ENCODE results near the gene SEPTIN14.

The SEPTIN14 gene

GRCh38 chr7:55784151-55784550 is 78.4 kb downstream of the SEPTIN14 start:
- no peak overlapping the region for H2AK5ac ChIP-seq (ENCODE audit: low read depth, low read length)
- no CpG with 5 or more reads among the region's 4 CpGs for WGBS, 2 donors (ENCODE audit: extremely low coverage in 2 of 2, insufficient read length in 2 of 2, insufficient replicate concordance in 1 of 2)
- no peak overlapping the region for H3K4me3 ChIP-seq (ENCODE audit: low read length in 2 of 2)
- no peak overlapping the region for H2BK5ac ChIP-seq (ENCODE audit: low read length)
- H3K79me1 ChIP-seq (ENCODE audit: low read depth, low read length), result peaks cover 2% of the 10 kb centered on the region
- H3K4me1 ChIP-seq (ENCODE audit: control insufficient read depth in 2 of 2, insufficient read depth in 1 of 2, low read depth in 1 of 2, low read length in 2 of 2), result no peaks in the 10 kb centered on the region
- H3K27me3 ChIP-seq (ENCODE audit: control insufficient read depth in 3 of 3, insufficient read depth in 3 of 3, low read depth in 1 of 3, low read length in 3 of 3), result no peaks in the 10 kb centered on the region
- H3K23ac ChIP-seq (ENCODE audit: low read depth, low read length, poor library complexity), result no peak overlapping the region
- no peak overlapping the region for H3K18ac ChIP-seq (ENCODE audit: low read length)
- H3K14ac ChIP-seq (ENCODE audit: low read length), result no peak overlapping the region
- H3K4me2 ChIP-seq (ENCODE audit: insufficient read depth, low read length, poor library complexity, severe bottlenecking), result no peak overlapping the region
- DNase-seq (ENCODE audit: low spot score), result no peak
- no peak overlapping the region for H4K91ac ChIP-seq (ENCODE audit: low read depth, low read length, poor library complexity)
- H2BK120ac ChIP-seq (ENCODE audit: low read depth, low read length), result no peak overlapping the region
- no peak overlapping the region for H4K8ac ChIP-seq (ENCODE audit: low read depth, low read length)
- H3K9me3 ChIP-seq (replicated peaks in 1 of 2; ENCODE audit: control insufficient read depth in 2 of 2, insufficient read depth in 1 of 2, low read depth in 1 of 2, low read length in 2 of 2), result peaks cover 0 to 2% of the 10 kb centered on the region in 2 donors
- no peak overlapping the region for H3K4ac ChIP-seq (ENCODE audit: low read length)
- H2BK12ac ChIP-seq (ENCODE audit: low read length), result no peak overlapping the region
- no peak overlapping the region for H3K27ac ChIP-seq (replicated peaks; ENCODE audit: low read length)
- no peak overlapping the region for H3K9ac ChIP-seq (ENCODE audit: low read depth, low read length, poor library complexity)
- H2AFZ ChIP-seq (ENCODE audit: low read length), result no peak overlapping the region
- H3K36me3 ChIP-seq (replicated peaks in 1 of 2; ENCODE audit: control insufficient read depth in 2 of 2, insufficient read depth in 2 of 2, low read length in 2 of 2), result no peaks in the 10 kb centered on the region
- H2BK15ac ChIP-seq (ENCODE audit: low read length), result no peak overlapping the region

GRCh38 chr7:55778631-55779030 is 83.9 kb downstream of the SEPTIN14 start:
- H3K4me3 ChIP-seq (ENCODE audit: low read length in 2 of 2), result no peak overlapping the region
- no peak for DNase-seq (ENCODE audit: low spot score)
- no peak overlapping the region for H2BK12ac ChIP-seq (ENCODE audit: low read length)
- H3K36me3 ChIP-seq (replicated peaks in 1 of 2; ENCODE audit: control insufficient read depth in 2 of 2, insufficient read depth in 2 of 2, low read length in 2 of 2), result no peaks in the 10 kb centered on the region
- H2BK15ac ChIP-seq (ENCODE audit: low read length), result no peak overlapping the region
- peaks cover 2% of the 10 kb centered on the region for H3K79me1 ChIP-seq (ENCODE audit: low read depth, low read length)
- no peak overlapping the region for H2BK5ac ChIP-seq (ENCODE audit: low read length)
- no peak overlapping the region for H3K18ac ChIP-seq (ENCODE audit: low read length)
- H3K14ac ChIP-seq (ENCODE audit: low read length), result no peak overlapping the region
- H3K9ac ChIP-seq (ENCODE audit: low read depth, low read length, poor library complexity), result no peak overlapping the region
- no peak overlapping the region for H3K4ac ChIP-seq (ENCODE audit: low read length)
- no peak overlapping the region for H4K8ac ChIP-seq (ENCODE audit: low read depth, low read length)
- no peak overlapping the region for H3K4me2 ChIP-seq (ENCODE audit: insufficient read depth, low read length, poor library complexity, severe bottlenecking)
- no CpG with 5 or more reads among the region's 2 CpGs for WGBS, 2 donors (ENCODE audit: extremely low coverage in 2 of 2, insufficient read length in 2 of 2, insufficient replicate concordance in 1 of 2)
- no peak overlapping the region for H3K23ac ChIP-seq (ENCODE audit: low read depth, low read length, poor library complexity)
- H2AK5ac ChIP-seq (ENCODE audit: low read depth, low read length), result no peak overlapping the region
- no peak overlapping the region for H2BK120ac ChIP-seq (ENCODE audit: low read depth, low read length)
- H2AFZ ChIP-seq (ENCODE audit: low read length), result no peak overlapping the region
- peaks cover 0 to under 1% of the 10 kb centered on the region in 2 donors for H3K9me3 ChIP-seq (replicated peaks in 1 of 2; ENCODE audit: control insufficient read depth in 2 of 2, insufficient read depth in 1 of 2, low read depth in 1 of 2, low read length in 2 of 2)
- no peaks in the 10 kb centered on the region for H3K27me3 ChIP-seq (ENCODE audit: control insufficient read depth in 3 of 3, insufficient read depth in 3 of 3, low read depth in 1 of 3, low read length in 3 of 3)
- no peak overlapping the region for H4K91ac ChIP-seq (ENCODE audit: low read depth, low read length, poor library complexity)
- H3K4me1 ChIP-seq (ENCODE audit: control insufficient read depth in 2 of 2, insufficient read depth in 1 of 2, low read depth in 1 of 2, low read length in 2 of 2), result no peaks in the 10 kb centered on the region
- H3K27ac ChIP-seq (replicated peaks; ENCODE audit: low read length), result no peak overlapping the region

- Histone ChIP-seq H3K4me1 (ENCODE audit: control insufficient read depth in 2 of 2, insufficient read depth in 1 of 2, low read depth in 1 of 2, low read length in 2 of 2) (no peaks in the 10 kb centered on the region), H2AK5ac (ENCODE audit: low read depth, low read length) (no peak overlapping the region), H2BK15ac (ENCODE audit: low read length) (no peak overlapping the region), H2BK5ac (ENCODE audit: low read length) (no peak overlapping the region), H3K4me2 (ENCODE audit: insufficient read depth, low read length, poor library complexity, severe bottlenecking) (no peak overlapping the region), H3K18ac (ENCODE audit: low read length) (no peak overlapping the region), H3K14ac (ENCODE audit: low read length) (no peak overlapping the region), H3K27me3 (ENCODE audit: control insufficient read depth in 3 of 3, insufficient read depth in 3 of 3, low read depth in 1 of 3, low read length in 3 of 3) (no peaks in the 10 kb centered on the region), H3K9ac (ENCODE audit: low read depth, low read length, poor library complexity) (peak overlapping the region; percentile 30), H3K36me3 (replicated peaks in 1 of 2; ENCODE audit: control insufficient read depth in 2 of 2, insufficient read depth in 2 of 2, low read length in 2 of 2) (no peaks in the 10 kb centered on the region), H3K4me3 (ENCODE audit: low read length in 2 of 2) (no peak overlapping the region), H4K91ac (ENCODE audit: low read depth, low read length, poor library complexity) (no peak overlapping the region), H3K27ac (replicated peaks; ENCODE audit: low read length) (no peak overlapping the region), H2BK120ac (ENCODE audit: low read depth, low read length) (no peak overlapping the region), H3K23ac (ENCODE audit: low read depth, low read length, poor library complexity) (no peak overlapping the region), H3K79me1 (ENCODE audit: low read depth, low read length) (no peaks in the 10 kb centered on the region), H3K4ac (ENCODE audit: low read length) (no peak overlapping the region), H2AFZ (ENCODE audit: low read length) (no peak overlapping the region), H2BK12ac (ENCODE audit: low read length) (no peak overlapping the region), H3K9me3 (replicated peaks in 1 of 2; ENCODE audit: control insufficient read depth in 2 of 2, insufficient read depth in 1 of 2, low read depth in 1 of 2, low read length in 2 of 2) (no peaks in the 10 kb centered on the region), H4K8ac (ENCODE audit: low read depth, low read length) (no peak overlapping the region)
- no peak for DNase-seq (ENCODE audit: low spot score)
- WGBS, 2 donors (ENCODE audit: extremely low coverage in 2 of 2, insufficient read length in 2 of 2, insufficient replicate concordance in 1 of 2), result no CpG with 5 or more reads among the region's 8 CpGs
Measured at GRCh38 chr7:55776196-55776595, 86.4 kb downstream of the SEPTIN14 start.

GRCh38 chr7:55775051-55775420 is 87.5 kb downstream of the SEPTIN14 start:
- Histone ChIP-seq H3K9me3 (replicated peaks in 1 of 2; ENCODE audit: control insufficient read depth in 2 of 2, insufficient read depth in 1 of 2, low read depth in 1 of 2, low read length in 2 of 2) (no peaks in the 10 kb centered on the region), H3K4ac (ENCODE audit: low read length) (no peak overlapping the region), H3K9ac (ENCODE audit: low read depth, low read length, poor library complexity) (no peak overlapping the region), H2BK120ac (ENCODE audit: low read depth, low read length) (no peak overlapping the region), H2AFZ (ENCODE audit: low read length) (no peak overlapping the region), H2BK12ac (ENCODE audit: low read length) (no peak overlapping the region), H3K36me3 (replicated peaks in 1 of 2; ENCODE audit: control insufficient read depth in 2 of 2, insufficient read depth in 2 of 2, low read length in 2 of 2) (no peaks in the 10 kb centered on the region), H3K4me3 (ENCODE audit: low read length in 2 of 2) (no peak overlapping the region), H3K4me2 (ENCODE audit: insufficient read depth, low read length, poor library complexity, severe bottlenecking) (peak overlapping the region; percentile 49), H3K79me1 (ENCODE audit: low read depth, low read length) (no peaks in the 10 kb centered on the region), H4K91ac (ENCODE audit: low read depth, low read length, poor library complexity) (no peak overlapping the region), H2AK5ac (ENCODE audit: low read depth, low read length) (no peak overlapping the region), H3K14ac (ENCODE audit: low read length) (no peak overlapping the region), H2BK15ac (ENCODE audit: low read length) (no peak overlapping the region), H4K8ac (ENCODE audit: low read depth, low read length) (no peak overlapping the region), H3K18ac (ENCODE audit: low read length) (peak overlapping the region; percentile 24), H3K27me3 (ENCODE audit: control insufficient read depth in 3 of 3, insufficient read depth in 3 of 3, low read depth in 1 of 3, low read length in 3 of 3) (no peaks in the 10 kb centered on the region), H3K4me1 (ENCODE audit: control insufficient read depth in 2 of 2, insufficient read depth in 1 of 2, low read depth in 1 of 2, low read length in 2 of 2) (no peaks in the 10 kb centered on the region), H2BK5ac (ENCODE audit: low read length) (no peak overlapping the region), H3K27ac (replicated peaks; ENCODE audit: low read length) (no peak overlapping the region), H3K23ac (ENCODE audit: low read depth, low read length, poor library complexity) (no peak overlapping the region)
- no peak for DNase-seq (ENCODE audit: low spot score)
- WGBS, 2 donors (ENCODE audit: extremely low coverage in 2 of 2, insufficient read length in 2 of 2, insufficient replicate concordance in 1 of 2), result no CpG with 5 or more reads among the region's 11 CpGs

Measured in neuronal stem cell (in vitro differentiated cells).